OCI-M2 (cell line): ENCODE data around the gene COBL.

ENCODE experiments used
- DNase-seq: peaks from one replicate; lab custom pipeline; 2025; ENCODE audit not compliant: unreplicated experiment; lab: John Stamatoyannopoulos, UW

Gene COBL

GRCh38 chr7:51234609-51235308 lies 81.8 kb downstream of the COBL start:
- DNase-seq: no peak

DNA sequence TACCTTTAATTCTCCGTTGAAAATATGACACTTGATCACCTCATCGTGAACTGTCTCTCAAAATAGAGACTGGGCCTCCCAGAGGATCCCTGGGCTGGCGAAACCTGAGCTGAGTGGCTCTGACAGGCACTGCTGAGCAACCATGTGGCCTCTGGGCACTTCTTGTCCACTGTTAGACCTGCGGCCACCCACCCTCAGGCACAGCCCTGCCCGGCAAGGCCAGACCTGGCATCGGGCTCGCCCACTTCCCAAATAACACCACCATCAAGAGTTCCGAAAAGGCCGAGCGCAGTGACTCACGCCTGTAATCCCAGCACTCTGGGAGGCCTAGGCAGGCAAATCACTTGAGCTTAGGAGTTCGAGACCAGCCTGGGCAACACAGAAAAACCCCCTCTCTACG lies 82.5 kb downstream of the COBL start:
- DNase-seq: no peak

DNA sequence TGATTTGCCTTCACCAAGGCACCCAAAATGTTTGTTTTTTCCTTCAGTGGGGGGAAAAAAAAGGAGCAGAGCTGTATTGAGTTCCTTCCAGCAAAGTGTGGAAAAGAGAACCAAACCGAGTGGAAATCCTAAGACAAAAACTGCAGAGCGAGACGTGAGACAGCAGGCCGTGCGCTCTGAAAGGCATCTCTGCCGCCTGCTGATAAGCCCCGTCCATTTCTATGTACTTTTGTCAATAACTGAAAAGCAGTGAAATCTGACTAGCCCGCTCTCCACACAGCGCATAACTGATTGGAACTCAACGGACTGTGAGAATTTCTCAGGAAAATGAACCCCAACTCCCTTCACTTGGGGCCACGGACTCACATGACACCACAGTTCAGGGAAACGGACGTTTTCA lies 83.2 kb downstream of the COBL start:
- no peak for DNase-seq

GRCh38 chr7:51230723-51231122 lies 85.9 kb downstream of the COBL start:
- no peak for DNase-seq

- no peak for DNase-seq
Measured at GRCh38 chr7:51230324-51230625, 86.3 kb downstream of the COBL start.

- DNase-seq: no peak
Measured at GRCh38 chr7:51229620-51230323, 86.8 kb downstream of the COBL start.

DNA sequence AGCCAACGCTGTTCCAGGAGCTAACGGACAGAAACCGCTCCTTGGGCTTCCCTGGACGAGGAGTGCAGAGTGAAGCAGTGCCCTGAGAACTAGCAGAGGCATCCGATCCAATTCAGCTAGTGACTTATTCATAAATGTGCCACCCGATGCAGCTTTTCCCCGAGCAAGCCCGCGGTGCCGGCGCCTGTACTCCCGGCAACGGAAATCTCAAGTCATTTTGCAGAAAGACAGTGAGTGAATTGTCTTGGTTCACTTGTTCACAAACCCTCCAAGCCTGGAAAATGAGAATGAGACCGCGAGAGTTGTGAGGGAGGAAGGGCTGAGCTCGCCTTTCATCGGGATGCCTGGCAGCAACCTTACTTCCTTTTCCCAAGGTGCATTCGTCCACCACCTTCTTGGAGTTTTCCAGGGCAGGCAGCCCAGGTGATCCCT lies 87.5 kb downstream of the COBL start:
- DNase-seq: no peak

- DNase-seq: no peak
Measured at GRCh38 chr7:51228386-51228958, 88.1 kb downstream of the COBL start.

DNA sequence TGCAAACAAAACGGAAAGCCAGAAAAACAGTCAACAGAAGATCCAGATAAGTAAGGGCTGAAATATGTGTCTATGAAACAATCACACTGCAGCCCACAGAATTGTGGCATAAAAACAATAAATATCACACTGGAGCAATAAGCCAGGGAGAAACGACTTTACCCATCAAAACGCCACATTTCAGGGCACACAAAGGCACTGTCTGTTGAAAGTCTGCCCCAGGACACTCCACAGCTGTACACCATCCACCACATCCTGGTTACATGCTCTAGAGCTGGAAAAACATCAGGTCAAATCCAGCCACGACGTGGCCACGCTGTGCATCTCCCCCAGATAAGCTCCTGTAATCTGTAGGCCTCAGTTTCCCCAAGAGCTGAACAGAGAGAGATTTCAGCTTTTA lies 88.7 kb downstream of the COBL start:
- DNase-seq: no peak

DNA sequence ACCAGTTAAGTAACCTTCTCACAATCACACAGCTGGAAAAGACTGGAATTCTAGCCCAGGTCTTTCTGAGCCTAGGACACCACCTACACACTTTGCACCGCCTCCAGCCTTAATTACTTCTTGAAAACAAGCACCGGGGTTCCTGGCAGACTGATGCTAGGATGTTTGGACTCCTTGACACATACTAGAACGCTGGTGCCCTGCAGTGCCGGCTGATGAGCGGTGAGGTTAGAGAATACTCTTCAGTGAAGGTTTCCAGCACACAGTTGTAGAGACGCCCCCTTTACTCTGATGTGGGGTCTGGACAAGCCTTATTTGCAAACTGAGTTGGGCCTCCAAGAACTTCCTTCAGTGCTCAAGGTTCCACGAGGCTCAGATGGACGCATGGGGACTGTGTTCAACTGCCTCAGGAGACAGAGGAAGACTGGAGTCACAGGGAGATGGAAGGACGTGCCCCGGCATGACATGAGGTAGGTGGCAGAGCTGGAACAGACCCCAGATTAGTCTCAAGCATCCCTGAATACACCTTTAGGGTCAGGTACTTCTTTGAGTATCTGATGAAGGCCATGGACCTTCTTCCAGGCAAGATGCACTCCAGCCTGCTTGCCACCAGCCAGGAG lies 89.6 kb downstream of the COBL start:
- DNase-seq: no peak

GRCh38 chr7:51226063-51226755 lies 90.4 kb downstream of the COBL start:
- DNase-seq: no peak

- DNase-seq: no peak
Measured at GRCh38 chr7:51224811-51225595, 91.6 kb downstream of the COBL start.

DNA sequence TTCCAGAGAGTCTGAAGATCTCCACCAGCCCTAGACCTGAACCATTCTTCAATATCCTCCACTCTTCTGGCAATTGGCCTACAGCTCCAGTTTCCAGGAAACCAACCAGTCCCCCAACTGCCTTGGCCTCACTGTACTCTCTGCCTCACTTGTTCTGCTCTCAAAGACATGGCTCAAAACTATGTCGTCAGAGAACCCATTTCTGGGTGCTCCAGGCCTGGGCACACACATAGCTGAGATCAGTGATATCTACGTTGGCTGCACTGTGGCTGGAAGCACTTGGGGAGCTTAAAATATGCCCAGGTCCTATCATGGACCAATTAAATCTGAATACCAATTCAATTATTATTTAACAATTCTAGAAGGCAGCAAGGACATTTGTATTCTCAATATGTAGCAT lies 93.1 kb downstream of the COBL start:
- no peak for DNase-seq

DNA sequence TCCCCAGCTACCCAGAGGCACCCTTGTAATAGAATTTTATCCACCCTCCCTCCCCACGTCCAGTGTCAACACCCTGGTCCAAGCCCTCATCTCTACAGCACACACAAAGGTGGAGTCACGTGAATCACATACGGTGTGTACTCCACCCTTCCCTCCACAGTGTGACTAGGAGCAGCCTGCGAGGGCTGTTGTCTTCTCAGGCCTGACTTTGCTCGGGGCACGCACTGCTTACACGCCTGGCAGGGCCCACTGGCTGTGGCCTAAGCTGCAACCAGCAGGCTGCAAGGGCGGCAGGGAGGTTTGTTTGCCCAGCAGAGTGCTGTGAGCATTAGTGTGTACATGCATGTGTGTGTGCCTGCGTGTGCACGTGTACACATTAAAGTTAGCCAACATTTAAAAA lies 93.7 kb downstream of the COBL start:
- no peak for DNase-seq

- DNase-seq: no peak
Measured at GRCh38 chr7:51220226-51220625, 96.4 kb downstream of the COBL start.

DNA sequence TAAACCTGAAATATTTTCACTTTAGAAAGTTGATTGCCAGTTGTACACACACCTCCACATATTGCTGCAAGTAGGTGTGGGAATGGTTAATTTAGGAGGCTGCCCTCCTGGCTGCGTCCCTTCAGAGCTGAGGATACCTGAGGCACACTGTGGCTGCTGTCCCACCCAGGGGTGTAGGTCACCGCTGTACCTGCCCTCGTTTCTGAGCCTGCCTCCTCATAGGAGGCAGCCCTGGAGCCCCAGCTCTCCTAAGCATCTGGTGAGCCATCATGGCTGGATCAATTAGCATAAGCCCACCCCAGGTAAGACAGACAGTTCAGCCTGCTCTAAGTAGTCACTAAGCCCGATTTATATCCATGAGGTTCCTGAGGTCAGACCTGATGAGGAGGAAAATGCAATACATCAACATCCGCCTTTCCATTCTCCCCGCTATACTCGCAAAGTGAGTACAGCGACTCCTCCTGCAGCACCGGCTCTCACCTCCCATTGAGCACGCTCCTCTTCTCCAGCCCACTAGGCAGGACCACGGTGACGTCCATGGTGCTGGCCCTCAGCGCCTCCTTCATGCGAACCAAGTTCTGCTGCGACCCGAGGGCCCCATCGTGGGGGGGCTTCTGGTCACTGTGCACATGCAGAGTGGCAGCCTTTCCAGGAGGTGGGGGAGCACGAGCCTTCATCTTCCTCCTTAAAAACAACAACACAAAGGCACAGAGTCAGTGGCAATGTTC lies 97.2 kb downstream of the COBL start:
- DNase-seq: no peak

GRCh38 chr7:51217804-51218203 lies 98.8 kb downstream of the COBL start:
- DNase-seq: no peak

DNA sequence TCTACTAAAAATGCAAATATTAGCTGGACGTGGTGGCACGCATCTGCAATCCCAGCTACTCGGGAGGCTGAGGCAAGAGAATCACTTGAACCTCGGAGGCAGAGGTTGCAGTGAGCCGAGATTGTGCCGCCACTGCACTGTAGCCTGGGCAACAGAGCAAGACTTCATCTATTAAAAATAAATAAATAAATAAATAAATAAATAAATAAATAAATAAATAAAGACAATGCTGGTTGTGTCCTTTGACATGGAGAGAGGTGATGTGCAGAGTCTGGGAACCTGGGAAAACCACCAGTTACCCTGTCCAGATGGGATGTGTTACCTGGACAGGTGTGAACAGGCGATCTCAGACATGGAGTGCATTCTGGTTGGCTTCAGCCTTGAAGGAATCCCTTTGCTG lies 102.5 kb downstream of the COBL start:
- no peak for DNase-seq

DNA sequence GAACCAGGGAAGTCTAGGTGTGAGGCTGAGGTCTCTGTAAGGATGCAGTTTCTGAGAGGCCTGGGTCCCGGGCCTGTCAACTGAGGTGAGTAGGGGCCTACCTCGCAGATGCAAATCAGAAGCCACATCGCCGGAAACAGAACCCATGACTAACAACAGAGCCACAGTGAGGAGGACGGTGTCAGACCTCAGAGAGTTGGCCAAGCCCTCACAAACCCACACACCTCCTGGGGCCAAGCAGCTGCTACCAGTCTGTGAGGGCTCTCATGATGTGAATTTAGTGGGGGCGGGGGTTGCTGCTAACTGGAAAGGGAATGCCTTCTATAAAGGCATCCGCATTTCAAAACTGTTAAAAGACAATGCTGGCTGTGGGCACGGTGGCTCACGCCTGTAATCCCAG lies 103.0 kb downstream of the COBL start:
- DNase-seq: no peak

GRCh38 chr7:51210766-51211165 lies 105.8 kb downstream of the COBL start:
- no peak for DNase-seq
